AML-193 (cell line): ENCODE measurements around the gene ZCWPW1.

Experiments used
- DNase-seq, 2 experiments: peaks; one replicate each; lab custom pipeline; 2025; lab: John Stamatoyannopoulos, UW

Gene ZCWPW1

GRCh38 chr7:100428199-100428966 is at the start of gene ZCWPW1:
TSS of gene ZCWPW1 (minus strand) at chr7:100428703. CDS start at chr7:100420649, 8,054 bp downstream.
- DNase-seq: peak; percentile 82 to 85

- no peak for DNase-seq
These were observed 49.4 kb upstream of the ZCWPW1 start for GRCh38 chr7:100477871-100478267.

- no peak for DNase-seq
These were observed 48.7 kb upstream of the ZCWPW1 start for GRCh38 chr7:100476903-100477870.

GRCh38 chr7:100476101-100476780 is 47.7 kb upstream of the ZCWPW1 start:
- DNase-seq: peak; percentile 7 to 23

- DNase-seq: no peak
These were observed 47.0 kb upstream of the ZCWPW1 start for GRCh38 chr7:100475549-100475948.

- DNase-seq: peak in 1 of 2 experiments; percentile 62
These were observed 44.5 kb upstream of the ZCWPW1 start for GRCh38 chr7:100472854-100473499.

- no peak for DNase-seq
These were observed 43.8 kb upstream of the ZCWPW1 start for GRCh38 chr7:100472121-100472851.

GRCh38 chr7:100471021-100471420 is 42.5 kb upstream of the ZCWPW1 start:
- DNase-seq: no peak

GRCh38 chr7:100469227-100470044 is 40.9 kb upstream of the ZCWPW1 start:
- peak; percentile 42 to 46 for DNase-seq

- DNase-seq: no peak
These were observed 39.3 kb upstream of the ZCWPW1 start for GRCh38 chr7:100467638-100468373.

- no peak for DNase-seq
These were observed 38.4 kb upstream of the ZCWPW1 start for GRCh38 chr7:100466653-100467605.

- DNase-seq: no peak
These were observed 37.3 kb upstream of the ZCWPW1 start for GRCh38 chr7:100465702-100466311.

- no peak for DNase-seq
These were observed 36.8 kb upstream of the ZCWPW1 start for GRCh38 chr7:100465299-100465698.

GRCh38 chr7:100464791-100465190 is 36.3 kb upstream of the ZCWPW1 start:
- no peak for DNase-seq

- DNase-seq: no peak
These were observed 35.7 kb upstream of the ZCWPW1 start, which contains the start of gene SPACDR for GRCh38 chr7:100464210-100464660. TSS of gene SPACDR (minus strand) at chr7:100464260. CDS start at chr7:100464025, 235 bp downstream.

GRCh38 chr7:100457033-100457432 is 28.5 kb upstream of the ZCWPW1 start:
- DNase-seq: no peak

GRCh38 chr7:100456562-100456961 is 28.1 kb upstream of the ZCWPW1 start:
- no peak for DNase-seq

- DNase-seq: no peak
These were observed 26.7 kb upstream of the ZCWPW1 start for GRCh38 chr7:100455206-100455605.
